Measurements from ENCODE around the gene OS9. TPM values are rescaled to one million over a fixed set of nuclear protein-coding genes. Genes with fewer than 3 reads are reported as not detected.

OS9 gene
- total and polyA plus RNA-seq, 9 of the 15 experiments (the other 6 are each of a cell fraction or from before 2014, with no cell fraction given): 4.6 to 105 (median 89.5) TPM

- 0 out of 2 replicates have a peak, but pooled peaks have one; percentile 35 for TF ChIP-seq ZC3H4 (CRISPR knock-in tag; IDR thresholded peaks at IDR 0.05; ENCODE audit: borderline replicate concordance)
- TF ChIP-seq NONO (IDR thresholded peaks at IDR 0.05; ENCODE audit: low read depth in 2 of 2, low read length in 1 of 2): no peak
- TF ChIP-seq ZSCAN32 (CRISPR knock-in tag; IDR thresholded peaks at IDR 0.05): no peak
- TF ChIP-seq ARID3B (CRISPR knock-in tag; IDR thresholded peaks at IDR 0.05; ENCODE audit: borderline replicate concordance): no peak
- TF ChIP-seq SRSF1 (IDR thresholded peaks at IDR 0.05; ENCODE audit: low read depth, low read length): no peak
- peak; percentile 84 for TF ChIP-seq E2F8 (IDR thresholded peaks at IDR 0.05; ENCODE audit: low read depth, partially characterized antibody)
- no peak for TF ChIP-seq SMAD1 (IDR thresholded peaks at IDR 0.05; ENCODE audit: low read depth, low read length, partially characterized antibody)
- TF ChIP-seq ETS1 (conservative IDR thresholded peaks at IDR 0.05; ENCODE audit: control insufficient read depth, low read depth, low read length): no peak; the same call in none of the 2 replicates
- peak; percentile 88 for TF ChIP-seq GABPA (tag; conservative IDR thresholded peaks at IDR 0.05; ENCODE audit: low read depth)
- 0 out of 2 replicates have a peak, but pooled peaks have one; percentile 79 for TF ChIP-seq NR2F6 (CRISPR knock-in tag; IDR thresholded peaks at IDR 0.05)
- peak in 1 of 3 experiments; percentile 68; a peak in 2 of 6 replicates for TF ChIP-seq ZBTB11 (CRISPR knock-in tag; IDR thresholded peaks at IDR 0.05)
- TF ChIP-seq ZNF740 (CRISPR knock-in tag; IDR thresholded peaks at IDR 0.05): peak; percentile 94
- TF ChIP-seq ZNF740 (tag; IDR thresholded peaks at IDR 0.05): peak in 1 of 2 experiments; percentile 97; a peak in 2 of 4 replicates
- no peak for TF ChIP-seq SRSF9 (IDR thresholded peaks at IDR 0.05; ENCODE audit: borderline replicate concordance, low read depth, low read length)
Observed at GRCh38 chr12:57751788-57752667, 58.1 kb downstream of the OS9 start, which contains the start of gene CDK4 (continued).
